ENCODE measurements around the gene TRPC4. TPM values are rescaled to one million over a fixed set of nuclear protein-coding genes. Genes with fewer than 3 reads are reported as not detected.
"Not testable (repeated sequence)": the region's sequence is repeated elsewhere in the genome, so short reads cannot be mapped to it uniquely, and the experiment has no call there.

Gene TRPC4
- total RNA-seq, 1 donor from 2014 or later: 2.6 TPM

- no peak for TF ChIP-seq CTCF (IDR thresholded peaks at IDR 0.05; ENCODE audit: insufficient read depth, low read length, poor library complexity, severe bottlenecking)
- no peaks in the 10 kb centered on the region for H3K27me3 ChIP-seq (ENCODE audit: control insufficient read depth, insufficient read depth, low read length)
Observed at GRCh38 chr13:37816276-37816675, 53.3 kb downstream of the TRPC4 start.

GRCh38 chr13:37811441-37811840 is 58.1 kb downstream of the TRPC4 start:
- H3K36me3 ChIP-seq (ENCODE audit: control insufficient read depth, insufficient read depth, low read length): no peaks in the 10 kb centered on the region
- H3K27me3 ChIP-seq (ENCODE audit: control insufficient read depth, insufficient read depth, low read length): no peaks in the 10 kb centered on the region
- DNase-seq (ENCODE audit: low read depth): no peak
- H3K4me3 ChIP-seq (ENCODE audit: low read depth, low read length): no peak overlapping the region
- TF ChIP-seq CTCF (IDR thresholded peaks at IDR 0.05; ENCODE audit: insufficient read depth, low read length, poor library complexity, severe bottlenecking): no peak

More at GRCh38 chr13:37816276-37816675, 53.3 kb downstream of the TRPC4 start:
- H3K4me3 ChIP-seq (ENCODE audit: low read depth, low read length): no peak overlapping the region
- no peak for DNase-seq (ENCODE audit: low read depth)
- no peaks in the 10 kb centered on the region for H3K36me3 ChIP-seq (ENCODE audit: control insufficient read depth, insufficient read depth, low read length)

- no peaks in the 10 kb centered on the region for H3K36me3 ChIP-seq (ENCODE audit: control insufficient read depth, insufficient read depth, low read length)
- H3K4me3 ChIP-seq (ENCODE audit: low read depth, low read length): no peak overlapping the region
- no peaks in the 10 kb centered on the region for H3K27me3 ChIP-seq (ENCODE audit: control insufficient read depth, insufficient read depth, low read length)
- no peak for DNase-seq (ENCODE audit: low read depth)
- TF ChIP-seq CTCF (IDR thresholded peaks at IDR 0.05; ENCODE audit: insufficient read depth, low read length, poor library complexity, severe bottlenecking): no peak
Observed at GRCh38 chr13:37806666-37807065, 62.9 kb downstream of the TRPC4 start.

- Histone ChIP-seq H3K36me3 (ENCODE audit: control insufficient read depth, insufficient read depth, low read length) (no peaks in the 10 kb centered on the region), H3K27me3 (ENCODE audit: control insufficient read depth, insufficient read depth, low read length) (no peaks in the 10 kb centered on the region), H3K4me3 (ENCODE audit: low read depth, low read length) (no peak overlapping the region)
- DNase-seq (ENCODE audit: low read depth): no peak
- TF ChIP-seq CTCF (IDR thresholded peaks at IDR 0.05; ENCODE audit: insufficient read depth, low read length, poor library complexity, severe bottlenecking): no peak
Observed at GRCh38 chr13:37797631-37798030, 71.9 kb downstream of the TRPC4 start.

- H3K27me3 ChIP-seq (ENCODE audit: control insufficient read depth, insufficient read depth, low read length); H3K36me3 ChIP-seq (ENCODE audit: control insufficient read depth, insufficient read depth, low read length); DNase-seq (ENCODE audit: low read depth); H3K4me3 ChIP-seq (ENCODE audit: low read depth, low read length): not testable (repeated sequence)
Observed at GRCh38 chr13:37796795-37797194, 72.8 kb downstream of the TRPC4 start.

- no peak overlapping the region for H3K4me3 ChIP-seq (ENCODE audit: low read depth, low read length)
- no peak for TF ChIP-seq CTCF (IDR thresholded peaks at IDR 0.05; ENCODE audit: insufficient read depth, low read length, poor library complexity, severe bottlenecking)
- no peaks in the 10 kb centered on the region for H3K36me3 ChIP-seq (ENCODE audit: control insufficient read depth, insufficient read depth, low read length)
- no peaks in the 10 kb centered on the region for H3K27me3 ChIP-seq (ENCODE audit: control insufficient read depth, insufficient read depth, low read length)
- no peak for DNase-seq (ENCODE audit: low read depth)
Observed at GRCh38 chr13:37795326-37795725, 74.2 kb downstream of the TRPC4 start.
